OCI-LY7 (cell line): ENCODE data around the gene GLRX5.
"Not testable (repeated sequence)": the region's sequence is repeated elsewhere in the genome, so short reads cannot be mapped to it uniquely, and the experiment has no call there.

Source experiments
- EZH2phosphoT487 ChIP-seq: fragments of 200-600 bp; sonication (generic); IDR thresholded peaks from 2 replicates; pipeline ENCODE4 v1.6.1; 2018; ENCODE audit warnings: low read depth, borderline replicate concordance, mild to moderate bottlenecking, mixed run types, antibody characterized with exemption, low read length, moderate library complexity, mixed read lengths
- TF ChIP-seq, protein P1 (sequence below): fragments of 200-600 bp; sonication (generic); conservative IDR thresholded peaks from 2 replicates; pipeline ENCODE4 v1.5.1; 2014; ENCODE audit warnings: mild to moderate bottlenecking, antibody characterized with exemption, low read length, moderate library complexity, mixed read lengths

DNA sequence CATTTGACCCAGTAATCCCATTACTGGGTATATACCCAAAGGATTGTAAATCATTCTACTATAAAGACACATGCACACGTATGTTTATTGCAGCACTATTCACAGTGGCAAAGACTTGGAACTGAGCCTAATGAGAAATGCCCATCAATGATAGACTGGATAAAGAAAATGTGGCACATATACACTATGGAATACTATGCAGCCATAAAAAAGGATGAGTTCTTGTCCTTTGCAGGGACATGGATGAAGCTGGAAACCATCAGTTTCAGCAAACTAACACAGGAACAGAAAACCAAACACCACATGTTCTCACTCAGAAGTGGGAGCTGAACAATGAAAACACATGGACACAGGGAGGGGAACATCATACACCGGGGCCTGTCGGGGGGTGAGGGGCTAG, 56.3 kb downstream of the GLRX5 start:
- TF ChIP-seq, protein P1, sequence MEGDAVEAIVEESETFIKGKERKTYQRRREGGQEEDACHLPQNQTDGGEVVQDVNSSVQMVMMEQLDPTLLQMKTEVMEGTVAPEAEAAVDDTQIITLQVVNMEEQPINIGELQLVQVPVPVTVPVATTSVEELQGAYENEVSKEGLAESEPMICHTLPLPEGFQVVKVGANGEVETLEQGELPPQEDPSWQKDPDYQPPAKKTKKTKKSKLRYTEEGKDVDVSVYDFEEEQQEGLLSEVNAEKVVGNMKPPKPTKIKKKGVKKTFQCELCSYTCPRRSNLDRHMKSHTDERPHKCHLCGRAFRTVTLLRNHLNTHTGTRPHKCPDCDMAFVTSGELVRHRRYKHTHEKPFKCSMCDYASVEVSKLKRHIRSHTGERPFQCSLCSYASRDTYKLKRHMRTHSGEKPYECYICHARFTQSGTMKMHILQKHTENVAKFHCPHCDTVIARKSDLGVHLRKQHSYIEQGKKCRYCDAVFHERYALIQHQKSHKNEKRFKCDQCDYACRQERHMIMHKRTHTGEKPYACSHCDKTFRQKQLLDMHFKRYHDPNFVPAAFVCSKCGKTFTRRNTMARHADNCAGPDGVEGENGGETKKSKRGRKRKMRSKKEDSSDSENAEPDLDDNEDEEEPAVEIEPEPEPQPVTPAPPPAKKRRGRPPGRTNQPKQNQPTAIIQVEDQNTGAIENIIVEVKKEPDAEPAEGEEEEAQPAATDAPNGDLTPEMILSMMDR = not testable (repeated sequence)
- not testable (repeated sequence) for TF ChIP-seq EZH2phosphoT487
